Neural progenitor cell (in vitro differentiated cells): Measurements from ENCODE around the gene ADGRD2. TPM values are rescaled to one million over a fixed set of nuclear protein-coding genes. Genes with fewer than 3 reads are reported as not detected.

Experiments used
- DNase-seq: peaks from one replicate; pipeline ENCODE4 v3.0.0-alpha.2; 2016; ENCODE audit warnings: low spot score
- H2AFZ ChIP-seq: fragments of 200-600 bp; sonication (generic); replicated peaks from 2 replicates; pipeline ENCODE4 v1.6.1; 2016; ENCODE audit warnings: antibody characterized with exemption
- H3F3A ChIP-seq: fragments of 200-600 bp; sonication (generic); 2 replicates; pipeline ENCODE4 v1.6.1; 2016; ENCODE audit warnings: antibody characterized with exemption, low read depth
- H3K27ac ChIP-seq: fragments of 200-600 bp; sonication (generic); 2 replicates; pipeline ENCODE4 v1.5.1; 2016; ENCODE audit warnings: mild to moderate bottlenecking
- H3K27me3 ChIP-seq: fragments of 200-600 bp; sonication (generic); 2 replicates; pipeline ENCODE4 v1.6.1; 2016; ENCODE audit warnings: mild to moderate bottlenecking, moderate library complexity
- H3K36me3 ChIP-seq: fragments of 200-600 bp; sonication (generic); 2 replicates; pipeline ENCODE4 v1.5.1; 2016
- H3K4me1 ChIP-seq: fragments of 200-600 bp; sonication (generic); 2 replicates; pipeline ENCODE4 v1.6.1; 2016; ENCODE audit warnings: mixed run types
- H3K4me2 ChIP-seq: fragments of 200-600 bp; sonication (generic); 2 replicates; pipeline ENCODE4 v1.6.1; 2016
- H3K4me3 ChIP-seq: fragments of 200-600 bp; sonication (generic); 2 replicates; pipeline ENCODE4 v1.5.1; 2016
- H3K79me2 ChIP-seq: fragments of 200-600 bp; sonication (generic); 2 replicates; pipeline ENCODE4 v1.6.1; 2016; ENCODE audit warnings: low read depth
- H3K9ac ChIP-seq: fragments of 200-600 bp; sonication (generic); 2 replicates; pipeline ENCODE4 v1.6.1; 2016
- H3K9me3 ChIP-seq: fragments of 200-600 bp; sonication (generic); 2 replicates; pipeline ENCODE4 v1.5.1; 2016; ENCODE audit warnings: low read depth
- H4K20me1 ChIP-seq: fragments of 200-600 bp; sonication (generic); 2 replicates; pipeline ENCODE4 v1.6.1; 2016; ENCODE audit warnings: low read depth
- H3K27ac Mint-ChIP-seq: 3 replicates; pipeline ENCODE4 v1.8.0; 2021; ENCODE audit warnings: mixed read lengths
- H3K27me3 Mint-ChIP-seq: 2 replicates; pipeline ENCODE4 v1.8.0; 2022; ENCODE audit warnings: low read depth, mild to moderate bottlenecking, inconsistent platforms, moderate library complexity, mixed read lengths; ENCODE audit not compliant: insufficient read depth
- H3K36me3 Mint-ChIP-seq: 3 replicates; pipeline ENCODE4 v1.8.0; 2021; ENCODE audit warnings: mixed read lengths
- H3K4me1 Mint-ChIP-seq: 3 replicates; pipeline ENCODE4 v1.8.0; 2021; ENCODE audit warnings: mixed read lengths
- H3K4me3 Mint-ChIP-seq: 3 replicates; pipeline ENCODE4 v1.8.0; 2021; ENCODE audit warnings: mild to moderate bottlenecking, moderate library complexity, mixed read lengths
- H3K9me3 Mint-ChIP-seq: 3 replicates; pipeline ENCODE4 v1.8.0; 2020; ENCODE audit warnings: mixed read lengths
- EZH2 ChIP-seq: fragments of 200-600 bp; sonication (generic); IDR thresholded peaks from 2 replicates; pipeline ENCODE4 v1.6.1; 2017; ENCODE audit warnings: antibody characterized with exemption, mild to moderate bottlenecking, moderate library complexity
- EZH2phosphoT487 ChIP-seq: fragments of 200-600 bp; sonication (generic); IDR thresholded peaks from 2 replicates; pipeline ENCODE4 v1.6.1; 2017; ENCODE audit warnings: antibody characterized with exemption
- total RNA-seq: library from RNA; depleted of rRNA; stranded (reverse); fragments of >200 nt; gene quantifications from 2 replicates; pipeline ENCODE4 v1.2.3, GENCODE V29; 2015; ENCODE audit warnings: low replicate concordance
- TF ChIP-seq, protein P1 (sequence below): fragments of 200-600 bp; sonication (generic); IDR thresholded peaks from 2 replicates; pipeline ENCODE4 v1.5.1; 2017; ENCODE audit warnings: antibody characterized with exemption, mild to moderate bottlenecking

Gene ADGRD2
- total RNA-seq, 1 donor from 2014 or later, result 0.13 TPM

DNA sequence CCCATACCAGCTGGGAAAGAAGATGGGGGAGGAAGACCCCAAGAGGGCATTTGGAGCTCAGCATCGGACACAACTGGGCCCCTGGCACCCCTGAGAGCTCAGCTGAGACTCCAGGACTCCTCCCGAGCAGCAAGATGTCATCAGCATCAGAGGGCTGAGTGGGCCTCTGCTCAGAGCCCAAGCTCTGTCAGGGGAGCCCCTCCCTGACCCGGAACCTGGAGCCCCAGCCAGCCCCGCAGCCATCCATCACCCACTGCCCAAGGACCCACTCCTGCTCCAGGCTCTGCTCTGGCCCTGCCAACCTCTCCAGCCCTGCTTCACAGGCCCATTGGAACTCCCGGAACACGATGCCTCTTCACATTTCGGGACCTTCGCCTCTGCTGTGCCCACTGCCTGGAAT lies 47.2 kb downstream of the ADGRD2 start:
- peak overlapping the region; percentile 48 for H3K27ac Mint-ChIP-seq

DNA sequence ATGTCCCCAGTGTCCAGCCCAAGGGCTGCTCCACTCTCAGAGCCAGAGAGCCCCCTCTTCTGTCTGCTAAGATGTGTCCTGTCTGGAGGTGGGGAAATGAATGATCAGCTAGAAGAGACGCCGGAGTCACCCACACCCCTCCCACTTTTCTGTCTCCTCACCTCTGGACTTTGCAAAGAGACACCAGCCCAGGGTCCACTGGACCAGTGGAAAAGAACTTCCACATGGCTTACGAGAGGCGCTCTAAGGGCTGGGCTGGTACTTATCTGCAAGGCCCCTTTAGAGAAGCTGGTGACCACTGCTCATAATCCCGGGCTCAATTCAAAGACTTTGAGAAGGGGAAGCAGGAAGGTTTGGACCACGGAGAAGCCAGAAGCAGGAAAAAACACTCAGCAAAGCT lies 47.8 kb downstream of the ADGRD2 start:
- no peaks in the 10 kb centered on the region for H3K36me3 ChIP-seq
- H3K9me3 ChIP-seq, result no peaks in the 10 kb centered on the region
- no peak overlapping the region for H3K4me3 ChIP-seq
- H3K36me3 Mint-ChIP-seq, result no peaks in the 10 kb centered on the region
- H3K9ac ChIP-seq, result no peak overlapping the region
- TF ChIP-seq, protein P1, sequence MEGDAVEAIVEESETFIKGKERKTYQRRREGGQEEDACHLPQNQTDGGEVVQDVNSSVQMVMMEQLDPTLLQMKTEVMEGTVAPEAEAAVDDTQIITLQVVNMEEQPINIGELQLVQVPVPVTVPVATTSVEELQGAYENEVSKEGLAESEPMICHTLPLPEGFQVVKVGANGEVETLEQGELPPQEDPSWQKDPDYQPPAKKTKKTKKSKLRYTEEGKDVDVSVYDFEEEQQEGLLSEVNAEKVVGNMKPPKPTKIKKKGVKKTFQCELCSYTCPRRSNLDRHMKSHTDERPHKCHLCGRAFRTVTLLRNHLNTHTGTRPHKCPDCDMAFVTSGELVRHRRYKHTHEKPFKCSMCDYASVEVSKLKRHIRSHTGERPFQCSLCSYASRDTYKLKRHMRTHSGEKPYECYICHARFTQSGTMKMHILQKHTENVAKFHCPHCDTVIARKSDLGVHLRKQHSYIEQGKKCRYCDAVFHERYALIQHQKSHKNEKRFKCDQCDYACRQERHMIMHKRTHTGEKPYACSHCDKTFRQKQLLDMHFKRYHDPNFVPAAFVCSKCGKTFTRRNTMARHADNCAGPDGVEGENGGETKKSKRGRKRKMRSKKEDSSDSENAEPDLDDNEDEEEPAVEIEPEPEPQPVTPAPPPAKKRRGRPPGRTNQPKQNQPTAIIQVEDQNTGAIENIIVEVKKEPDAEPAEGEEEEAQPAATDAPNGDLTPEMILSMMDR, result no peak
- no peak for TF ChIP-seq EZH2phosphoT487
- no peak for TF ChIP-seq EZH2
- H3K4me2 ChIP-seq, result no peak overlapping the region
- H3K9me3 Mint-ChIP-seq, result no peaks in the 10 kb centered on the region
- no peak overlapping the region for H3K27ac ChIP-seq
- H2AFZ ChIP-seq, result no peak overlapping the region
- H3K4me1 Mint-ChIP-seq, result peaks cover 17% of the 10 kb centered on the region
- H3K4me1 ChIP-seq, result peaks cover 5% of the 10 kb centered on the region
- H3K79me2 ChIP-seq, result no peaks in the 10 kb centered on the region
- H3K4me3 Mint-ChIP-seq, result no peak overlapping the region
- peaks cover 12% of the 10 kb centered on the region for H3F3A ChIP-seq
- no peak for DNase-seq
- peak overlapping the region; percentile 17 for H3K27ac Mint-ChIP-seq
- H4K20me1 ChIP-seq, result no peaks in the 10 kb centered on the region
- peaks cover 18% of the 10 kb centered on the region for H3K27me3 Mint-ChIP-seq
- peaks cover 38% of the 10 kb centered on the region for H3K27me3 ChIP-seq

More for the DNA sequence above, 47.2 kb downstream of the ADGRD2 start:
- Histone ChIP-seq H3K4me3 (no peak overlapping the region), H3K9me3 (no peaks in the 10 kb centered on the region), H3F3A (peaks cover 6% of the 10 kb centered on the region), H2AFZ (no peak overlapping the region), H3K36me3 (no peaks in the 10 kb centered on the region), H3K4me1 (peaks cover 5% of the 10 kb centered on the region), H3K9ac (no peak overlapping the region), H4K20me1 (no peaks in the 10 kb centered on the region), H3K27ac (no peak overlapping the region), H3K4me2 (no peak overlapping the region), H3K79me2 (no peaks in the 10 kb centered on the region), H3K27me3 (peaks cover 32% of the 10 kb centered on the region)
- no peaks in the 10 kb centered on the region for H3K9me3 Mint-ChIP-seq
- no peak for DNase-seq
- TF ChIP-seq EZH2 (no peak), EZH2phosphoT487 (no peak)
- TF ChIP-seq, protein P1, result no peak
- H3K4me1 Mint-ChIP-seq, result peaks cover 17% of the 10 kb centered on the region
- H3K27me3 Mint-ChIP-seq, result peaks cover 15% of the 10 kb centered on the region
- no peak overlapping the region for H3K4me3 Mint-ChIP-seq
- H3K36me3 Mint-ChIP-seq, result no peaks in the 10 kb centered on the region

DNA sequence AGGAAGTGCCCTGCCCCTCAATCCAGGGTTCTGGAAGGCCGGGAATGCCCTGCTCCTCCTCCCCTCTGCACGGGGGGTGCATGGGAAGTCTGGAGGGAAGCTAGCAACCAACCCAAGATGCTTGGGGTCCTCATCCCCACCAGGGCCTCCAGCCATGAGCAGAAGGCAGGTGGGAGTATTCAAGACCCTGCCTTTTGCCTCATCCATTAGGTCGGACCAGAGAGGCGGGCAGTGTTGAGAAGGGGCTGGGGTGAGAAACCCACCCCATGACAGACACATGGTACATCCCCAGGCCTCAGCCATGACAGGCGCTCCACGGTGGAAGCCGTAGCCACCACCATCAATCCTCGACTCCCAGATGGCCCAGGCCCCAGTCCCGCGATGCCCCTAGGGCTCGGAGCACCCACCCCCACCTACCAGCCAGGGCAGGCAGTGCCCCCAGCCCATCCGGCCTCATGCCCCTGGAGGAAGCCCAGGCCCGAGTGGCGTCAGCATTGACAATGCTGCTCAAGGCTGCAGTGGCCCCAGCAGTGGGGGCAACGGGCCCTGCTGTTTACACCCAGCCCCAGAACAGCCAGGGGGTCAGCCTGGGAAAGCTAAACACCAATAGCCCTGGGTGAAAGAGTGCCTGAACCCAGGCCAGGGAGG lies 48.4 kb downstream of the ADGRD2 start:
- H3K9ac ChIP-seq, result no peak overlapping the region
- peaks cover 44% of the 10 kb centered on the region for H3K27me3 ChIP-seq
- no peaks in the 10 kb centered on the region for H3K36me3 Mint-ChIP-seq
- peaks cover 21% of the 10 kb centered on the region for H3K27me3 Mint-ChIP-seq
- no peaks in the 10 kb centered on the region for H3K36me3 ChIP-seq
- H3F3A ChIP-seq, result peaks cover 18% of the 10 kb centered on the region
- H3K27ac ChIP-seq, result no peak overlapping the region
- no peaks in the 10 kb centered on the region for H4K20me1 ChIP-seq
- no peak overlapping the region for H3K4me3 Mint-ChIP-seq
- H3K79me2 ChIP-seq, result no peaks in the 10 kb centered on the region
- no peak overlapping the region for H2AFZ ChIP-seq
- TF ChIP-seq EZH2phosphoT487, result no peak
- TF ChIP-seq EZH2, result no peak
- TF ChIP-seq, protein P1, result no peak
- H3K4me3 ChIP-seq, result no peak overlapping the region
- H3K4me1 ChIP-seq, result peaks cover 3% of the 10 kb centered on the region
- H3K4me2 ChIP-seq, result no peak overlapping the region
- no peak for DNase-seq
- peaks cover 19% of the 10 kb centered on the region for H3K4me1 Mint-ChIP-seq
- no peaks in the 10 kb centered on the region for H3K9me3 Mint-ChIP-seq
- no peaks in the 10 kb centered on the region for H3K9me3 ChIP-seq
- H3K27ac Mint-ChIP-seq, result no peak overlapping the region
